GM18502 (cell line): ENCODE data around the gene CASQ2.

ENCODE experiments used
- ATAC-seq: cut with Tn5 transposase; IDR thresholded peaks from one replicate; pipeline ENCODE4 v1.9.1; 2021; ENCODE audit warnings: mild to moderate bottlenecking; ENCODE audit not compliant: unreplicated experiment, poor library complexity

The CASQ2 gene

GRCh38 chr1:115740811-115741210, 27.7 kb downstream of the CASQ2 start:
- ATAC-seq = no peak

GRCh38 chr1:115732316-115732715, 36.2 kb downstream of the CASQ2 start:
- ATAC-seq = no peak

- ATAC-seq = peak; percentile 97
Observed at GRCh38 chr1:115729756-115730155, 38.8 kb downstream of the CASQ2 start.

GRCh38 chr1:115728341-115728740, 40.2 kb downstream of the CASQ2 start:
- no peak for ATAC-seq

GRCh38 chr1:115727706-115728249, 40.7 kb downstream of the CASQ2 start:
- no peak for ATAC-seq

GRCh38 chr1:115726570-115726969, 41.9 kb downstream of the CASQ2 start:
- ATAC-seq = no peak

- ATAC-seq = no peak
Observed at GRCh38 chr1:115726161-115726560, 42.4 kb downstream of the CASQ2 start.

GRCh38 chr1:115725600-115725999, 42.9 kb downstream of the CASQ2 start:
- ATAC-seq = no peak

GRCh38 chr1:115723756-115724155, 44.8 kb downstream of the CASQ2 start:
- ATAC-seq = no peak

GRCh38 chr1:115722221-115722620, 46.3 kb downstream of the CASQ2 start:
- no peak for ATAC-seq

GRCh38 chr1:115719285-115719684, 49.2 kb downstream of the CASQ2 start:
- ATAC-seq = no peak

- no peak for ATAC-seq
Observed at GRCh38 chr1:115718011-115718754, 50.3 kb downstream of the CASQ2 start.

- no peak for ATAC-seq
Observed at GRCh38 chr1:115717541-115717940, 51.0 kb downstream of the CASQ2 start.

GRCh38 chr1:115714572-115715141, 53.9 kb downstream of the CASQ2 start:
- no peak for ATAC-seq

- no peak for ATAC-seq
Observed at GRCh38 chr1:115713906-115714305, 54.6 kb downstream of the CASQ2 start.

GRCh38 chr1:115712911-115713609, 55.5 kb downstream of the CASQ2 start:
- no peak for ATAC-seq

- ATAC-seq = no peak
Observed at GRCh38 chr1:115710859-115711624, 57.5 kb downstream of the CASQ2 start.

GRCh38 chr1:115706587-115707425, 61.7 kb downstream of the CASQ2 start:
- peak; percentile 54 for ATAC-seq

GRCh38 chr1:115705963-115706362, 62.6 kb downstream of the CASQ2 start:
- ATAC-seq = no peak
